Cerebellar nuclear complex (tissue), 1 donor: ENCODE measurements around the gene WSB1.
"Not testable (repeated sequence)": the region's sequence is repeated elsewhere in the genome, so short reads cannot be mapped to it uniquely, and the experiment has no call there.

Experiments used
- DNase-seq, 2 experiments: peaks; one replicate each; lab custom pipeline; 2025; lab: John Stamatoyannopoulos, UW

WSB1 gene

GRCh38 chr17:27318228-27318627 is 24.3 kb downstream of the WSB1 start:
- DNase-seq: no peak

DNA sequence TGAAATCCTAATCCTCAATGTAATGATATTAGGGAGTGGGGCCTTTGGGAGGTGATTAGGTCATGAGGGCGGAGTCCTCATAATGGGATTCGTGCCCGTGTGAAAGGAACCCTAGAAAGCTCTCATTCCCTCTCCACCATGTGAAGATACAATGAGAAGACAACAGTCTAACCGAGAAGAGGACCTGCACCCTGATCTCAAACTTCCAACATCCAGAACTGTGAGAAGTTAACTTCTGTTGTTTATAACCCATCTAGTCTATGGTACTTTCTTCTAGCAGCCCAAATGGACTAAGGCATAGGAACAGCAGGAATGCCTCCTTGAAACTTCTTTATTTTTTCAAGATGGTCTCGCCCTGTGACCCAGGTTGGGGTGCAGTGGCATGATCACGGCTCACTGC is 24.7 kb downstream of the WSB1 start:
- DNase-seq: no peak

DNA sequence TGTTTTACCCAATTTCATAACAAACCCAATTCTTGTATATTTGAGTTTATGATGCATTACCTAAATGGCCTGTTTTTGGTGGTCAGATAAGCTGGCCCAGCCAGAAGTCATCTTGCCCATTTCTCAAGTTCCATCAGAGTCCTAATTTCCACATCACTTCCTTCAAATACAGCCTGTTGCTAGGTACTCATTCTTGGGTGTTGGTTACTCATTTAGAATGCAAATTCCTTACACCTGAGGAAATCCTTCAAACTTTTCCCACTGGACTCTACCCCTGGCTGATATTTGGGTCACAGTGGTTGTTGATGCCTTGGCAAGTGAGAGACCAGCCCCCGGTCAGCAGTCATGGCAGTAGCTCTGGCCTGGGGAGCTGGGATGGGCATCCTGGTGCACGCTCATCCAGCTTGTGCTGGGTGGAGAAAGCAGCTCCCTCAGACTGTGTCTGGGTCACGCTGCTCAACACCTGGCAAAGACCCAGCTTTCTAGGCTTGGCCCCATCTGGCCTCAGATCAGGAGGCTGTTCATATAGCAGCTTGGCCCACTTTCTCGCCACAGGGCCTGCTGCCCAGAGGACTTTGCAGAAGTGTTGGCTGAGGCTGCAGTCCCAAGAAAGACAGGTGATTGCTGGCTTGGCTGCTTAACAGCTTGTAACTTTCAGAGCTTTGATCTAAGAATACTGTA is 25.8 kb downstream of the WSB1 start:
- peak in 1 of 2 experiments; percentile 89 for DNase-seq

GRCh38 chr17:27320222-27320560 is 26.3 kb downstream of the WSB1 start:
- peak in 1 of 2 experiments; percentile 89 for DNase-seq

- no peak for DNase-seq
Observed at GRCh38 chr17:27321372-27321771, 27.5 kb downstream of the WSB1 start.

DNA sequence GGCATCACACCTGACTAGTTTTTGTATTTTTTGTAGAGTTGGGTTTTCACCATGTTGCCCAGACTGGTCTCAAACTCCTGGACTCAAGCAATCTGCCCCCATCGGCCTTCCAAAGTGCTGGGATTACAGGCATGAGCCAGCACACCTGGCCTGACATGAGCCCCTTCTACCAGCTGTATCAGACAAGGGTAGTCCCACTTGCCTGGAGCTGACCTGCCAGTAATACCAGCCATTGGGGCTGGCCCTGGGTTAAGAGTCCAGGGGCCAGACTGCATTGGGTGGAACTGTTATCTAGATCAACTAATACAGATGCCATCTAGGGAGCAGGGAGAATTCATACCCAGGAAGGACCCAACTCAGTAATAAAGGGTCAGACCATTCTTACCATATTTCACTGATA is 28.1 kb downstream of the WSB1 start:
- DNase-seq: no peak

- DNase-seq: no peak
Observed at GRCh38 chr17:27322690-27323508, 29.0 kb downstream of the WSB1 start.

- DNase-seq: no peak
Observed at GRCh38 chr17:27323538-27324215, 29.8 kb downstream of the WSB1 start.

DNA sequence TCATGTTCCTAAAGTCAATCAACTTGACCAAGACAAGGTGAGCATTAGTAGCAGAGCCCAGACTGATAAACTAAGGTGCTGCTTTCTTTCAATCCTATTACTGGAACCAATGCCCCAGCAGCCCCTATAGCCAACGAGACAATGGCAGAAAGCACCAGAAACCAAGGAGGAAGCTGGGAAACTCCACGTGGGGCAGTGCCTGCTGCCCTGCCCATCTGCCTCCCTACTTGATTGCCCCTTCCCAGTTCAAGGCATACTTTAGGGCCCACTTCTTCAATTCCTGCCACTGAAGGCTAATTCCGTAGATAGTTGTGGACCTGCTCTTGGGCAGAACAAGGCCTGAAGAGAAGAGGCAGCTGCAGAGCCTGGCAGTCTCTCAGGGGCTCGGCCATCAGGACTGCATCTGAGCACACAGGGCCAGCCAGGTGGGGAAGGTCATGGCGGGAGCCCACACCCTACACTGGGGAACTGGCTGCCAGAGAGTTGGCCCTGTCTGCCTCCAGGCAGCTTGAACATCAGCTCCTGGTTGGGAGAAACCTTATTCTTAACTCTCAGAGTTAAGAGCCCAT is 30.9 kb downstream of the WSB1 start:
- no peak for DNase-seq

DNA sequence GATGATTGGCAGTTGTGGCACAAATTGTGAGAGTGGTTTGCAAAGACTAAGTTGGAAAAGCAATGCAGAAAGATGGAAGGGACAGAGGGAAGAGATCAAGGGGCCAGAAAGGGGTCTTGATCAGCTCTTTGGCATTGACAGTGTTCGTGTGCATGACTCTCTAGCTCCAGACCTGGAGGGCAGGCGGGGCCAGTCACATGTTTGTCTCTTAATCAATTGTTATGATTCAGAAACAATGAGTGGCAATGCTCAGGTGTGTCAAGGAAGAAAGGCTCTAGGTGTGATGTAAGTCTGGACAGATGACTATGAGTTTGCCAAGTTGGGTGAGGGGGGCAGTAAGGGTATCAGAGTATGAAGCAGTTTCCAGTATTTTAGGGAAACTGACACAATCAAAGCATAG is 32.1 kb downstream of the WSB1 start:
- DNase-seq: no peak

DNA sequence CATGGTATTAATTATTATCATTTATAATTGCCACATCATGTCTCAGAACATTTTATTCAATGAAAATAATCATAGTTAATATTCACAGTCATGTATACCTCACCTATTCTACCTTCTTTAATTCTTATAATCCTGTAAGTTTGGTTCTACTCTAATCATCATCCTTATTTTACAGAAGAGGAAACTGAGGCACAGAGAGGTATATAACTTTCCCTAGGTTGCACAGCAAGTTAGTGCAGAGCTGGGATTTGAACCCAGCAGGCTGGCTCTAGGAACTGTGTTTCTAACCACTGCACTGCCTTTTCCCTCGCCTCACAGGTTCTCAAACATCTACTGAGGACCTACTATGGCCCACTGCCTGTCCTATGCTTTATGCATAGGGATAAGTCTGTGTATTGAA is 32.7 kb downstream of the WSB1 start:
- no peak for DNase-seq

- no peak for DNase-seq
Observed at GRCh38 chr17:27327397-27327796, 33.5 kb downstream of the WSB1 start.

- DNase-seq: no peak
Observed at GRCh38 chr17:27327871-27328270, 34.0 kb downstream of the WSB1 start.

- DNase-seq: not testable (repeated sequence)
Observed at GRCh38 chr17:27328686-27329085, 34.8 kb downstream of the WSB1 start.

DNA sequence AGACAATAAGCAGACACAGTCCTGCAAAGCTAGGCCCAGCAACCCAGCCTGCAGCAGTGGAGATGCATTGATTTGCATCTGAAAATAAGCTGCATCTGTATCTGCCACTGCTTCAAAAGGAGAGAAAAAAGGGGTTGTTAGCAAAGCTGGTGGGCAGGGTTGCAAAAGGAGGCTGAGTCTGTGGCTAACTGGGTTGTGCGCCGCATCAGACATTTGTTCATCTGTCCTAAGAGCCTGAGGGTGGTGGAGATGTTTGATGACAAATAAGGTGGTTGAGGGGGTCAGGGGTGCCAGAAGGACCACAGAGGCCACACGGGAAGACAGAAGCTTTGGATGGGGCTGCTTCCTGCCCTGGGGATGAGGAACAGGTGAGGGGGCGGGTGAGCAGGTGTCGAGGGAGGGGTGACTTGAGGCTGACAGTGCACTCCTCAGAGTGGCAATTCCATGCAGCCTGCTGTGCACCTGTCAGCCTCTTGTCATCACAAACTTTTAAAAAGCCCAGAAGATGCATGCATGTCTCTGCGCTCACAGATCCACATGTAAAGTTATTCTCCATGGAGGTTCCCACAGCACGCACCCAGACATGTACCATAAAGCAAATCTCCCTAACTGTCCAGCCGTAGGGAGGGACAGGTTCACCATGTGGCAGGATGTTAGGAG is 35.4 kb downstream of the WSB1 start:
- no peak for DNase-seq

- no peak for DNase-seq
Observed at GRCh38 chr17:27332047-27332393, 38.1 kb downstream of the WSB1 start.

GRCh38 chr17:27332485-27333409 is 38.8 kb downstream of the WSB1 start:
- peak in 1 of 2 experiments; percentile 63 for DNase-seq

DNA sequence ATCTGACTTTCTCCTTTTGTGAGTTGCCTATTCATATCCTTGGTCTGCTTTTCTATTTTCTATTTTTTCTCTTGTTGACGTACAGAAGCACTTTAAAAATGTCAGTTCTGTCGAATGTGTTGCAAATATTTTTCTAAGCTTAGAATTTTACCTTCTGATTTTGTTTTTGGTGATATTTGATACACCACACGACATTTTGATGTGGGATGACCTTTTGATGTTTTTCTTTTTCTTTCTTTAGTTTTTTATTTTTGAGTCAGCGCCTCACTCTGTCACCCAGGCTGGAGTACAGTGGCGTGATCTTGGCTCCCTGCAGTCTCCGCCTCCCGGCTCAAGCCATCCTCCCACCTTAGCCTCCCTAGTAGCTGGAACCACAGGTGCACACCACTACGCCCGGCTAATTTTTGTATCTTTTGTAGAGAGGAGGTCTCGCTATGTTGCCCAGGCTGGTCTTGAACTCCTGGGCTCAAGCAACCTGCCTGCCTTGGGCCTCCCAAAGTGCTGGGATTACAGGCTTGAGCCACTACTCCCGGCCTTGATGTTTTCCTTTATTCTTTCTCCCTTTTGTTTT is 39.6 kb downstream of the WSB1 start:
- DNase-seq: no peak

DNA sequence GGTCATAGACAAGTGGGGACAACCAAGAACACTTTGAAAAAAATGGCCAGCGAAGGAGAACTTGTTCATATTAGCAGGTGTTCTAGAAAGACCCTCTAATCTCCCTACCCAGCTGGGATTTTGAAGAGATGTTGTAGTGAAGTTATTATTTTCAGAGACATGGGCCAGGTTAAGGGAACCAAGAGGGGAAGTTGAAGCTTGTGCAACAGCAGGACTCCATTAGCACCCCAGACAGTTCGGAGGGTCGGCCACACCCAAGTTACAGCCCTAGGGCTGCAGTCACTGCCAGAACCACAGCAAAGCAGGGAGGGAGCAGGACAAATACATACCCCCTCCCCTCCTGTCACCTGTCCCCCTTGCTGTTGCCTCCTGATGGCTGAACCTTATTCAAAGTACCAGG is 42.3 kb downstream of the WSB1 start:
- DNase-seq: no peak

DNA sequence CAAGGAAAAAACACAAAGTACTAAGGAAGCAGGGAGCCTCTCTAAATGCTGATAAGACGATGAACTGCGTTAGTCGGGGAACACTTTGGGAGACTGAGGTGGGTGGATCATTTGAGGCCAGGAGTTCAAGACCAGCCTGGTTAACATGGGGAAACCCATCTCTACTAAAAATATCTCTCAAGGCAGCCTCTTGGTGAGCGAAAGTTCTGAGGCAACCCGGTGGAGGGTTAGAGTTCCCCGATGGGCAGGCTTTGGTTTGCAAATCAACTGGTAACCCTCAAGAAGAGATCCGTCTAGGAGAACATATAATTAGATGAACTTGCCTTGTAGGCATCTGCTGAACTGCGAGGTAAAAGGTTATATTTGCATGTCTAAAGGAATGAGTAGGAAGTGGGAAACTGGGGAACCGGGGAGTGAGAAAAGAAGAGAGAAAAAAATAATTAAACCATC is 44.6 kb downstream of the WSB1 start:
- no peak for DNase-seq
